GM12878 (cell line): ENCODE results near the gene GET3. TPM values are rescaled to one million over a fixed set of nuclear protein-coding genes. Genes with fewer than 3 reads are reported as not detected.

Source experiments
- ATAC-seq: fragments of 200-7000 bp; cut with Tn5 transposase; 3 replicates; pipeline ENCODE4 v1.9.1; 2020; ENCODE audit warnings: mild to moderate bottlenecking, moderate library complexity
- BruUV-seq: library from RNA; stranded (reverse); fragments of 400-500 nt; replicated peaks from 2 replicates; lab custom pipeline; 2021; lab: Mats Ljungman, UMichigan
- CTCF ChIA-PET: fragments of 300-600 bp; sonication (Branson Sonifier 250); formaldehyde crosslinking; extraction: SDS; loops from one replicate; lab custom pipeline; 2021; ENCODE audit warnings: inconsistent platforms; lab: Yijun Ruan, JAX
- POLR2A ChIA-PET: fragments of 350-600 bp; formaldehyde crosslinking; extraction: SDS; loops from one replicate; lab custom pipeline; 2021; ENCODE audit warnings: inconsistent platforms; lab: Charles Lee
- RAD21 ChIA-PET: fragments of 300-600 bp; sonication (Branson Sonifier 250); formaldehyde crosslinking; loops from one replicate; lab custom pipeline; 2023; ENCODE audit warnings: antibody characterized with exemption; ENCODE audit not compliant: unreplicated experiment; lab: Charles Lee
- SMC1A ChIA-PET: fragments of 300-600 bp; sonication (Branson Sonifier 250); formaldehyde crosslinking; loops from one replicate; lab custom pipeline; 2023; ENCODE audit not compliant: unreplicated experiment, uncharacterized antibody; lab: Charles Lee
- DNase-seq: peaks from one replicate; pipeline ENCODE4 v3.0.0-alpha.2; 2011; ENCODE audit warnings: low read depth, low spot score
- FAIRE-seq: peaks from 3 replicates; lab custom pipeline; 2011; peaks lifted over from hg19 to GRCh38; lab: Jason Lieb, UNC
- H2AFZ ChIP-seq: 2 replicates; pipeline ENCODE4 v1.6.0; 2011; ENCODE audit warnings: low read depth, low read length, control low read depth; ENCODE audit not compliant: control insufficient read depth
- H3K27ac ChIP-seq: 2 replicates; pipeline ENCODE4 v1.5.1; 2011; ENCODE audit warnings: control low read depth; ENCODE audit not compliant: control insufficient read depth, insufficient read depth
- H3K27me3 ChIP-seq, 2 experiments: replicated peaks in 1 of 2; 2 replicates each; pipeline versions ENCODE4 v1.6.0 to v1.6.1; 2011; ENCODE audit warnings: low read length in 1 of 2; ENCODE audit not compliant: control insufficient read depth in 2 of 2, insufficient read depth in 2 of 2
- H3K36me3 ChIP-seq, 2 experiments: 2 replicates each; pipeline ENCODE4 v1.5.1; 2011; ENCODE audit warnings: low read length in 1 of 2; ENCODE audit not compliant: control insufficient read depth in 2 of 2, insufficient read depth in 2 of 2
- H3K4me1 ChIP-seq: 2 replicates; pipeline ENCODE4 v1.6.1; 2011; ENCODE audit warnings: mild to moderate bottlenecking, low read length, moderate library complexity, mixed read lengths; ENCODE audit not compliant: control insufficient read depth, insufficient read depth
- H3K4me2 ChIP-seq: 2 replicates; pipeline ENCODE4 v1.6.0; 2011; ENCODE audit warnings: control low read depth; ENCODE audit not compliant: control insufficient read depth, insufficient read depth
- H3K4me3 ChIP-seq: fragments of 200-600 bp; sonication (generic); 2 replicates; pipeline ENCODE4 v1.5.1; 2016
- H3K79me2 ChIP-seq: 2 replicates; pipeline ENCODE4 v1.6.0; 2011; ENCODE audit warnings: low read length; ENCODE audit not compliant: control insufficient read depth, insufficient read depth
- H3K9ac ChIP-seq: 2 replicates; pipeline ENCODE4 v1.8.0; 2011; ENCODE audit warnings: low read length, control low read depth, mixed read lengths; ENCODE audit not compliant: control insufficient read depth, insufficient read depth
- H3K9me3 ChIP-seq: replicated peaks from 3 replicates; pipeline ENCODE4 v1.5.1; 2011; ENCODE audit warnings: mild to moderate bottlenecking, low read length; ENCODE audit not compliant: control insufficient read depth, insufficient read depth
- H4K20me1 ChIP-seq: 2 replicates; pipeline ENCODE4 v1.6.0; 2011; ENCODE audit not compliant: control insufficient read depth, insufficient read depth
- ATF7 ChIP-seq: fragments of 450-650 bp; IDR thresholded peaks from 2 replicates; pipeline ENCODE4 v1.6.1; 2016; ENCODE audit warnings: low read depth, mild to moderate bottlenecking
- BACH1 ChIP-seq: fragments of 450-650 bp; IDR thresholded peaks from 2 replicates; pipeline ENCODE4 v1.6.1; 2017; ENCODE audit warnings: mild to moderate bottlenecking, borderline replicate concordance
- BHLHE40 ChIP-seq, 2 experiments: fragments of 450-650 bp in 1 of 2; IDR thresholded peaks; 2 replicates each; pipeline ENCODE4 v1.6.1; 2011 to 2017; ENCODE audit warnings: low read depth in 2 of 2, borderline replicate concordance in 1 of 2, improper control_type of control experiment in 1 of 2, low read length in 1 of 2, mild to moderate bottlenecking in 1 of 2
- CHD2 ChIP-seq: IDR thresholded peaks from 2 replicates; pipeline ENCODE4 v1.6.1; 2011; ENCODE audit warnings: low read depth, low read length, improper control_type of control experiment, borderline replicate concordance
- EGR1 ChIP-seq, 2 experiments: IDR thresholded peaks; 1 replicate in 1 of 2; 2 replicates in 1 of 2; pipeline ENCODE4 v1.6.1; 2011 to 2012; ENCODE audit warnings: low read depth in 2 of 2, low read length in 2 of 2, borderline replicate concordance in 1 of 2, mild to moderate bottlenecking in 1 of 2, moderate library complexity in 1 of 2
- GATAD2B ChIP-seq: fragments of 450-650 bp; conservative IDR thresholded peaks from 2 replicates; pipeline ENCODE4 v1.6.1; 2017; ENCODE audit warnings: low read depth, mild to moderate bottlenecking, moderate library complexity
- HDGF ChIP-seq: fragments of 450-650 bp; IDR thresholded peaks from 2 replicates; pipeline ENCODE4 v1.6.1; 2016; ENCODE audit warnings: antibody characterized with exemption
- PAX5 ChIP-seq: IDR thresholded peaks from 2 replicates; pipeline ENCODE4 v1.6.1; 2011; ENCODE audit warnings: low read depth, low read length, borderline replicate concordance
- PAX8 ChIP-seq: fragments of 450-650 bp; IDR thresholded peaks from 2 replicates; pipeline ENCODE4 v1.6.1; 2017; ENCODE audit warnings: mild to moderate bottlenecking, moderate library complexity
- POLR2A ChIP-seq: IDR thresholded peaks from 2 replicates; pipeline ENCODE4 v1.6.1; 2011; ENCODE audit warnings: low read depth, mild to moderate bottlenecking, low read length
- RBBP5 ChIP-seq: fragments of 200-600 bp; sonication (generic); conservative IDR thresholded peaks from 2 replicates; pipeline ENCODE4 v1.6.1; 2016
- SIX5 ChIP-seq: IDR thresholded peaks from 2 replicates; pipeline ENCODE4 v1.6.1; 2011; ENCODE audit warnings: mild to moderate bottlenecking, low read depth, low read length, moderate library complexity; ENCODE audit not compliant: severe bottlenecking
- SMAD5 ChIP-seq: IDR thresholded peaks from 2 replicates; pipeline ENCODE4 v1.6.1; 2016; ENCODE audit warnings: antibody characterized with exemption, low read depth
- SPI1 ChIP-seq: IDR thresholded peaks from 2 replicates; pipeline ENCODE4 v1.6.1; 2011; ENCODE audit warnings: low read depth, mild to moderate bottlenecking, low read length, moderate library complexity, borderline replicate concordance; ENCODE audit not compliant: insufficient read depth
- STAT1 ChIP-seq: fragments of 450-650 bp; conservative IDR thresholded peaks from 2 replicates; pipeline ENCODE4 v1.6.1; 2014; ENCODE audit warnings: antibody characterized with exemption, mild to moderate bottlenecking
- SUPT20H ChIP-seq: IDR thresholded peaks from 2 replicates; pipeline ENCODE4 v1.6.1; 2011; ENCODE audit warnings: low read depth, mild to moderate bottlenecking, low read length, moderate library complexity, borderline replicate concordance; ENCODE audit not compliant: control insufficient read depth
- TBL1XR1 ChIP-seq: IDR thresholded peaks from 2 replicates; pipeline ENCODE4 v1.6.1; 2012; ENCODE audit warnings: low read depth, low read length, improper control_type of control experiment
- WGBS: methylation state at CpG from one replicate; pipeline ENCODE4 v1.1.6; 2016; ENCODE audit warnings: low lambda C conversion rate; ENCODE audit not compliant: insufficient replicate concordance, insufficient coverage; ENCODE audit errors: missing lambda C conversion rate; 5-methylcytosine and 5-hydroxymethylcytosine counted together
- in situ Hi-C: fragments of 300-500 bp; cut with MboI; formaldehyde crosslinking; loops from 9 replicates; pipeline ENCODE4 v1.14.3; 2018; ENCODE audit warnings: mixed read lengths
- intact Hi-C: fragments of 100-400 bp; cut with micrococcal nuclease; formaldehyde crosslinking; loops from one replicate; pipeline ENCODE4 v1.14.2; 2022; ENCODE audit not compliant: unreplicated experiment
- polyA plus RNA-seq, 11 experiments: library from polyadenylated mRNA; depleted of rRNA in 4 of 11; unstranded in 6 of 11; stranded (reverse) in 5 of 11; fragments of >200 nt; fragmentation: Nextera tagmentation in 4 of 11; fragmentation: Illumina TruSeq in 1 of 11; extraction: Ambion mirVana in 4 of 11; extraction: Trizol in 1 of 11; gene quantifications; 1 replicate in 1 of 11; 2 replicates in 10 of 11; pipeline versions ENCODE4 v1.2.1 to v1.2.3, GENCODE V29; 2011 to 2016; ENCODE audit warnings: inconsistent platforms in 2 of 11, missing spikeins in 2 of 11, low read depth in 1 of 11
- total RNA-seq, 4 experiments: library from RNA; depleted of rRNA in 3 of 4; stranded (reverse); fragments of >200 nt in 3 of 4; fragmentation: Illumina TruSeq in 1 of 4; extraction: Trizol in 1 of 4; gene quantifications; 2 replicates each; pipeline versions ENCODE4 v1.2.1 to v1.2.3, GENCODE V29; 2013 to 2021
- TF ChIP-seq, protein P1 (sequence below): fragments of 450-650 bp; IDR thresholded peaks from 2 replicates; pipeline ENCODE4 v1.6.1; 2017; ENCODE audit warnings: low read depth, mild to moderate bottlenecking, moderate library complexity

GET3 gene
- total and polyA plus RNA-seq, 10 of the 15 experiments (the other 5 are each of a cell fraction or from before 2014, with no cell fraction given), result 14.5 to 144 (median 97.2) TPM

DNA sequence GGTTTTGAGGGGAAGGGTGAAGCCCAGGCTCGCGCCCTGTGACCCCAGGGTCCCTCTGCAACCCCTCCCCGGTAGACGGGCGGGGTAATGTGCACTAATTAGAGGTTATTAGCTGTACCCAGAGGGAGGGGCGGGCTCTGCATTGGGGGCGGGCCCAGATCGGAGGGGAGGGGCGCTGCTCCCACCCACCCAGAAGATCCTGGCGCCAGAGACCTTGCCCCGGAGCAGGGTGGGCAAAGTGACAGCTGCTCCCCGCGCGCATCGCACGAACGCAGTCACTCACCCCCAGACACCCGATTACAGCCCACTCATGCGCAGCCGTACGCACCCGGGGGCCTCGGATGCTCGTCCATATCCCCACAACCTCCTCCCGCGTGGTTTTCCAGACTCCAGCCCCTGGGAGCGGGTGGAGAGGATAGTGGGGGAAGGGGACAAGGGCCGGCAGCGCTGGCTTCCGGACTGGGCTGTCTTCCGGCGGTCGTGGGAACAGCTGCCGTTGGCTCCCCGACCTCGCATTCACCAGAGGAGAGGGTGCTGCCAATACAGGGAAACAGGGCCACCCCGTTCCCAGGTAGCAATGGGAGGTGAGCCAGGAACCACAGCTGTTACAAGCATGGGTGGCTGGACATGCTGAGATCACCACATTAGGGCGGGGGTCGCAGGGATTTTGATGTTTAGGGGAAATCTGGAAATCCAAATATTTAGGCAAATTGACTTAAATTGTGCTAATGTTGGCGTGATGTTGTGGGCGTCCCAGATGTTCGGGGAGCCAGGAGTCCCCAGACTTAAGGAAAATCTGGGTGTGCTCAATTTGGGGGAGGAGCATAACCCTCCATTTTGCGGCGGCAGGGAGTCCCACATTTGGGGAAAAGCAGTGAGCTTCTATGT lies 41.0 kb downstream of the GET3 start:
- DNase-seq, result no peak
- Histone ChIP-seq H3K4me3 (peak overlapping the region; percentile 76), H3K79me2 (peaks cover 9% of the 10 kb centered on the region), H3K4me2 (peak overlapping the region; percentile 99), H3K36me3 (no peaks in the 10 kb centered on the region), H3K27me3 (no peaks in the 10 kb centered on the region), H3K4me1 (peaks cover 34% of the 10 kb centered on the region), H3K27ac (peak overlapping the region; percentile 91), H4K20me1 (no peaks in the 10 kb centered on the region), H3K9ac (peak overlapping the region; percentile 94), H2AFZ (peak overlapping the region; percentile 84), H3K9me3 (no peaks in the 10 kb centered on the region)
- ChIA-PET POLR2A (interaction anchor here (0.5 to 9.3 kb wide), 8 partner anchors 10 to 421 kb away, joined by 3 to 303 read pairs (median 5); partner anchors contain the start of genes DNASE2, JUNB and RNASEH2A), SMC1A (interaction anchor here (1.0 to 8.4 kb wide), 8 partner anchors 9 to 187 kb away, joined by 3 to 240 read pairs (median 4); partner anchors contain the start of gene JUNB), RAD21 (interaction anchor here (0.6 to 4.8 kb wide), 10 partner anchors 9 to 1210 kb away, joined by 3 to 303 read pairs (median 4); partner anchors contain the start of genes GCDH, JUNB and RNASEH2A), CTCF (interaction anchor here (0.8 to 12.1 kb wide), 14 partner anchors 9 to 187 kb away, joined by 3 to 537 read pairs (median 6); partner anchors contain the start of genes DHPS, JUNB, MAN2B1 and PRDX2)
- peak; percentile 57 for FAIRE-seq
- peak; percentile 41 for ATAC-seq
- BruUV-seq, result no TSS peak
- intact Hi-C loops, result loop anchor here (1.0 kb wide), 1 partner anchor 13 kb away; the partner anchor contains the start of gene JUNB
- 1% methylated on average over 39 of the region's 44 CpGs for WGBS
- in situ Hi-C loops, result no loop called here
- TF ChIP-seq SIX5 (no peak), SPI1 (no peak), BHLHE40 (IDR thresholded peaks at IDR 0.05; ENCODE audit: borderline replicate concordance in 1 of 2, low read depth in 2 of 2, low read length in 1 of 2) (0 out of 4 replicates have a peak, but pooled peaks of 1 of the 2 experiments have one; percentile 38), RBBP5 (no peak), GATAD2B (peak; percentile 78), STAT1 (0 out of 2 replicates have a peak, but pooled peaks have one; percentile 19), EGR1 (IDR thresholded peaks at IDR 0.05; ENCODE audit: borderline replicate concordance in 1 of 2, low read depth in 2 of 2, low read length in 2 of 2) (no peak; a peak in 1 of 3 replicates), POLR2A (peak; percentile 74), SUPT20H (no peak), PAX8 (0 out of 2 replicates have a peak, but pooled peaks have one; percentile 21), BACH1 (peak; percentile 10; the same call in 1 of the 2 replicates), HDGF (0 out of 2 replicates have a peak, but pooled peaks have one; percentile 17), TBL1XR1 (no peak), CHD2 (peak; percentile 74; the same call in 1 of the 2 replicates), PAX5 (peak; percentile 23; the same call in 1 of the 2 replicates), SMAD5 (peak; percentile 36; the same call in 1 of the 2 replicates), ATF7 (peak; percentile 16; the same call in 1 of the 2 replicates)
- TF ChIP-seq, protein P1, sequence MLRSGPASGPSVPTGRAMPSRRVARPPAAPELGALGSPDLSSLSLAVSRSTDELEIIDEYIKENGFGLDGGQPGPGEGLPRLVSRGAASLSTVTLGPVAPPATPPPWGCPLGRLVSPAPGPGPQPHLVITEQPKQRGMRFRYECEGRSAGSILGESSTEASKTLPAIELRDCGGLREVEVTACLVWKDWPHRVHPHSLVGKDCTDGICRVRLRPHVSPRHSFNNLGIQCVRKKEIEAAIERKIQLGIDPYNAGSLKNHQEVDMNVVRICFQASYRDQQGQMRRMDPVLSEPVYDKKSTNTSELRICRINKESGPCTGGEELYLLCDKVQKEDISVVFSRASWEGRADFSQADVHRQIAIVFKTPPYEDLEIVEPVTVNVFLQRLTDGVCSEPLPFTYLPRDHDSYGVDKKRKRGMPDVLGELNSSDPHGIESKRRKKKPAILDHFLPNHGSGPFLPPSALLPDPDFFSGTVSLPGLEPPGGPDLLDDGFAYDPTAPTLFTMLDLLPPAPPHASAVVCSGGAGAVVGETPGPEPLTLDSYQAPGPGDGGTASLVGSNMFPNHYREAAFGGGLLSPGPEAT, result peak; percentile 37; the same call in 1 of the 2 replicates
